HEK293 (cell line): ENCODE measurements around the gene CBX2.

Source experiments
- BCL11A ChIP-seq: fragments of 450-650 bp; formaldehyde crosslinking; IDR thresholded peaks from 2 replicates; pipeline ENCODE4 v1.5.1; 2016; ENCODE audit warnings: low read depth, missing biosample characterization, missing genetic modification characterization
- BCL11B ChIP-seq: fragments of 450-650 bp; formaldehyde crosslinking; IDR thresholded peaks from 2 replicates; pipeline ENCODE4 v1.5.1; 2016; ENCODE audit warnings: low read depth, missing biosample characterization, missing genetic modification characterization
- EGR2 ChIP-seq: fragments of 450-650 bp; formaldehyde crosslinking; IDR thresholded peaks from 2 replicates; pipeline ENCODE4 v1.5.1; 2016; ENCODE audit warnings: low read depth, missing biosample characterization, missing genetic modification characterization
- ELK4 ChIP-seq: IDR thresholded peaks from 2 replicates; pipeline ENCODE4 v1.6.1; 2011; ENCODE audit warnings: mild to moderate bottlenecking, low read depth, low read length, borderline replicate concordance
- KLF1 ChIP-seq: fragments of 450-650 bp; formaldehyde crosslinking; IDR thresholded peaks from 2 replicates; pipeline ENCODE4 v1.5.1; 2016; ENCODE audit warnings: missing biosample characterization, missing genetic modification characterization
- KLF8 ChIP-seq: fragments of 450-650 bp; formaldehyde crosslinking; IDR thresholded peaks from 2 replicates; pipeline ENCODE4 v1.5.1; 2016; ENCODE audit warnings: missing biosample characterization, missing genetic modification characterization
- SP3 ChIP-seq: fragments of 450-650 bp; formaldehyde crosslinking; IDR thresholded peaks from 2 replicates; pipeline ENCODE4 v1.5.1; 2016; ENCODE audit warnings: missing biosample characterization, missing genetic modification characterization
- ZBTB20 ChIP-seq: fragments of 450-650 bp; formaldehyde crosslinking; IDR thresholded peaks from 2 replicates; pipeline ENCODE4 v1.5.1; 2016; ENCODE audit warnings: missing biosample characterization, missing genetic modification characterization
- ZBTB48 ChIP-seq: fragments of 450-650 bp; formaldehyde crosslinking; IDR thresholded peaks from 2 replicates; pipeline ENCODE4 v1.5.1; 2016; ENCODE audit warnings: missing biosample characterization, missing genetic modification characterization
- ZBTB7A ChIP-seq: fragments of 450-650 bp; formaldehyde crosslinking; IDR thresholded peaks from 2 replicates; pipeline ENCODE4 v1.5.1; 2016; ENCODE audit warnings: low read depth, missing biosample characterization, missing genetic modification characterization
- ZFHX2 ChIP-seq: fragments of 450-650 bp; formaldehyde crosslinking; conservative IDR thresholded peaks from 2 replicates; pipeline ENCODE4 v1.5.1; 2016; ENCODE audit warnings: missing biosample characterization, missing genetic modification characterization
- ZFP37 ChIP-seq: fragments of 450-650 bp; formaldehyde crosslinking; IDR thresholded peaks from 2 replicates; pipeline ENCODE4 v1.5.1; 2016; ENCODE audit warnings: missing biosample characterization, missing genetic modification characterization
- ZNF112 ChIP-seq: fragments of 450-650 bp; formaldehyde crosslinking; IDR thresholded peaks from 2 replicates; pipeline ENCODE4 v1.5.0; 2017; ENCODE audit warnings: missing biosample characterization, missing genetic modification characterization
- ZNF138 ChIP-seq: fragments of 450-650 bp; formaldehyde crosslinking; IDR thresholded peaks from 2 replicates; pipeline ENCODE4 v1.5.1; 2016; ENCODE audit warnings: missing biosample characterization, missing genetic modification characterization, borderline replicate concordance
- ZNF140 ChIP-seq: fragments of 450-650 bp; formaldehyde crosslinking; IDR thresholded peaks from 2 replicates; pipeline ENCODE4 v1.5.1; 2016; ENCODE audit warnings: missing biosample characterization, missing genetic modification characterization
- ZNF155 ChIP-seq: fragments of 450-650 bp; formaldehyde crosslinking; IDR thresholded peaks from 2 replicates; pipeline ENCODE4 v1.5.1; 2016; ENCODE audit warnings: missing biosample characterization, missing genetic modification characterization
- ZNF157 ChIP-seq: fragments of 450-650 bp; formaldehyde crosslinking; IDR thresholded peaks from 2 replicates; pipeline ENCODE4 v1.5.1; 2016; ENCODE audit warnings: missing biosample characterization, missing genetic modification characterization
- ZNF239 ChIP-seq: fragments of 450-650 bp; formaldehyde crosslinking; IDR thresholded peaks from 2 replicates; pipeline ENCODE4 v1.5.1; 2016; ENCODE audit warnings: missing biosample characterization, missing genetic modification characterization
- ZNF350 ChIP-seq: fragments of 450-650 bp; formaldehyde crosslinking; IDR thresholded peaks from 2 replicates; pipeline ENCODE4 v1.5.0; 2017; ENCODE audit warnings: missing biosample characterization, mild to moderate bottlenecking, missing genetic modification characterization
- ZNF366 ChIP-seq: fragments of 450-650 bp; formaldehyde crosslinking; conservative IDR thresholded peaks from 2 replicates; pipeline ENCODE4 v1.5.1; 2016; ENCODE audit warnings: missing biosample characterization, missing genetic modification characterization
- ZNF518A ChIP-seq: fragments of 450-650 bp; formaldehyde crosslinking; conservative IDR thresholded peaks from 2 replicates; pipeline ENCODE4 v1.5.1; 2016; ENCODE audit warnings: low read depth, missing biosample characterization, missing genetic modification characterization
- ZNF560 ChIP-seq: fragments of 450-650 bp; formaldehyde crosslinking; IDR thresholded peaks from 2 replicates; pipeline ENCODE4 v1.5.1; 2017; ENCODE audit warnings: missing biosample characterization, missing genetic modification characterization, borderline replicate concordance
- ZNF561 ChIP-seq: fragments of 450-650 bp; IDR thresholded peaks from 2 replicates; pipeline ENCODE4 v1.5.1; 2018; ENCODE audit warnings: missing biosample characterization, missing genetic modification characterization, borderline replicate concordance
- ZNF585B ChIP-seq: fragments of 450-650 bp; formaldehyde crosslinking; IDR thresholded peaks from 2 replicates; pipeline ENCODE4 v1.5.1; 2016; ENCODE audit warnings: missing biosample characterization, missing genetic modification characterization
- ZNF600 ChIP-seq: fragments of 450-650 bp; formaldehyde crosslinking; IDR thresholded peaks from 2 replicates; pipeline ENCODE4 v1.5.1; 2016; ENCODE audit warnings: missing biosample characterization, missing genetic modification characterization
- ZNF610 ChIP-seq: fragments of 450-650 bp; formaldehyde crosslinking; IDR thresholded peaks from 2 replicates; pipeline ENCODE4 v1.5.1; 2016; ENCODE audit warnings: missing biosample characterization, missing genetic modification characterization, borderline replicate concordance
- ZNF785 ChIP-seq: fragments of 450-650 bp; formaldehyde crosslinking; IDR thresholded peaks from 2 replicates; pipeline ENCODE4 v1.5.1; 2016; ENCODE audit warnings: missing biosample characterization, missing genetic modification characterization
- ZNF843 ChIP-seq: fragments of 450-650 bp; formaldehyde crosslinking; IDR thresholded peaks from 2 replicates; pipeline ENCODE4 v1.5.1; 2016; ENCODE audit warnings: missing biosample characterization, missing genetic modification characterization
- TF ChIP-seq, protein P1 (sequence below): fragments of 450-650 bp; formaldehyde crosslinking; IDR thresholded peaks from 2 replicates; pipeline ENCODE4 v1.5.1; 2017; ENCODE audit warnings: missing biosample characterization, missing genetic modification characterization
- TF ChIP-seq, protein P2 (sequence below): fragments of 450-650 bp; formaldehyde crosslinking; IDR thresholded peaks from 2 replicates; pipeline ENCODE4 v1.5.1; 2016; ENCODE audit warnings: missing biosample characterization, missing genetic modification characterization

The CBX2 gene

DNA sequence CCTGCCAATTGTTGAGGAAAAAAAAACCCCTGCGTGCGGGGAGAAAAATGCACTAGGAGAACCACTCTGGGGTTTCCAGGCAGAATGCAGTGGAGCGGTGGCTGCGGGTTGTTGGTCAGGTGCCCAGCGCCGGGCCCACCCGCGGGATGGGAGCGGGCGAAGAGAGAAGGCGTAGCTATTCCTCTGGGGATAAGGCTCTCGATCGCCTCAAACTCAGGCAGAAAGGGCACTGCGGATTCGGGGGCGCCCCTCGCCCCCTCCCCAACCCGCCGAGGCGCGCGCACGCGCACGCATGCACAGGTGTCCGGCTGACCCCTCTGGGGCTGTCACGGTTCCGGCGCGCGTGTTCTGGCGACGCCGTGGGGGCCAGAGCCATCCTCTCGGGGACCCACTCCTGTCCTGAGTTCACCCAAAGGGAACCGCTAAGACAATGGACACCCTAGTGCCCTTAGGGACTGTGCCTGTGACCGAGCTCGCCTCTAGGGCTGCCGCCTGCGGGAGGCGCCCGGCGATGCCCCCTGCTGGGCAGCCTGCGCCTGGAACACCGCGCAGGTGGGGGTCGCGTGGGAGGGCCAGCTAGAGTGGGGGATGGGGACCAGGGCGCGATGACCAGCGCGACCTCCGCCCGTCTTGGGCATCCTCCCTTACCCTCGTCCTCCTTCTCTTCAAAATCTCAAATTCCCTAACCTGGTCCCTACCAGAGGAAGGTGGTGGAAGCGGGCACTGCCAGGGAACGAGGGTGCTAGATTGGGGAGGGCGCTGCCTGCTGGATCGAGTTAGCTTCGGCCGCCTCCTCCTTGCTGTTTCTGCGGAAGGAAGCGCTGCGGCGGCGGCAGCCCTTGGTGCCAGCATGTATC is 33.3 kb downstream of the CBX2 start (continued):
- TF ChIP-seq ZNF518A (tag by site-specific recombination) (no peak), ZFHX2 (tag by site-specific recombination) (peak; percentile 96), SP3 (tag by site-specific recombination) (peak; percentile 60), EGR2 (tag by site-specific recombination) (peak; percentile 95), ZNF585B (tag by site-specific recombination) (no peak), ZNF600 (tag by site-specific recombination) (peak; percentile 99), ZNF157 (tag by site-specific recombination) (no peak), ZFP37 (tag by site-specific recombination) (no peak; the same call in 1 of the 2 replicates), ELK4 (no peak), KLF1 (tag by site-specific recombination) (peak; percentile 61), ZNF610 (tag by site-specific recombination) (peak; percentile 30; the same call in 1 of the 2 replicates), ZNF843 (peak; percentile 60; the same call in 1 of the 2 replicates), ZNF366 (tag by site-specific recombination) (0 out of 2 replicates have a peak, but pooled peaks have one; percentile 24), ZNF239 (tag by site-specific recombination) (no peak), ZBTB20 (tag by site-specific recombination) (peak; percentile 91), ZBTB48 (tag by site-specific recombination) (peak; percentile 100), ZNF560 (tag by site-specific recombination) (no peak), KLF8 (peak; percentile 74; the same call in 1 of the 2 replicates), ZNF138 (no peak), ZNF350 (tag by site-specific recombination) (no peak), BCL11A (peak; percentile 91), ZNF140 (no peak), ZNF785 (tag by site-specific recombination) (peak; percentile 70; the same call in 1 of the 2 replicates), BCL11B (tag by site-specific recombination) (peak; percentile 79), ZNF155 (tag by site-specific recombination) (no peak), ZNF112 (tag by site-specific recombination) (no peak), ZNF561 (tag by site-specific recombination) (peak; percentile 65; the same call in 1 of the 2 replicates), ZBTB7A (peak; percentile 50; the same call in 1 of the 2 replicates)
- TF ChIP-seq, protein P1, sequence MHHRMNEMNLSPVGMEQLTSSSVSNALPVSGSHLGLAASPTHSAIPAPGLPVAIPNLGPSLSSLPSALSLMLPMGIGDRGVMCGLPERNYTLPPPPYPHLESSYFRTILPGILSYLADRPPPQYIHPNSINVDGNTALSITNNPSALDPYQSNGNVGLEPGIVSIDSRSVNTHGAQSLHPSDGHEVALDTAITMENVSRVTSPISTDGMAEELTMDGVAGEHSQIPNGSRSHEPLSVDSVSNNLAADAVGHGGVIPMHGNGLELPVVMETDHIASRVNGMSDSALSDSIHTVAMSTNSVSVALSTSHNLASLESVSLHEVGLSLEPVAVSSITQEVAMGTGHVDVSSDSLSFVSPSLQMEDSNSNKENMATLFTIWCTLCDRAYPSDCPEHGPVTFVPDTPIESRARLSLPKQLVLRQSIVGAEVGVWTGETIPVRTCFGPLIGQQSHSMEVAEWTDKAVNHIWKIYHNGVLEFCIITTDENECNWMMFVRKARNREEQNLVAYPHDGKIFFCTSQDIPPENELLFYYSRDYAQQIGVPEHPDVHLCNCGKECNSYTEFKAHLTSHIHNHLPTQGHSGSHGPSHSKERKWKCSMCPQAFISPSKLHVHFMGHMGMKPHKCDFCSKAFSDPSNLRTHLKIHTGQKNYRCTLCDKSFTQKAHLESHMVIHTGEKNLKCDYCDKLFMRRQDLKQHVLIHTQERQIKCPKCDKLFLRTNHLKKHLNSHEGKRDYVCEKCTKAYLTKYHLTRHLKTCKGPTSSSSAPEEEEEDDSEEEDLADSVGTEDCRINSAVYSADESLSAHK (tag by site-specific recombination) = peak; percentile 62; the same call in 1 of the 2 replicates
- TF ChIP-seq, protein P2, sequence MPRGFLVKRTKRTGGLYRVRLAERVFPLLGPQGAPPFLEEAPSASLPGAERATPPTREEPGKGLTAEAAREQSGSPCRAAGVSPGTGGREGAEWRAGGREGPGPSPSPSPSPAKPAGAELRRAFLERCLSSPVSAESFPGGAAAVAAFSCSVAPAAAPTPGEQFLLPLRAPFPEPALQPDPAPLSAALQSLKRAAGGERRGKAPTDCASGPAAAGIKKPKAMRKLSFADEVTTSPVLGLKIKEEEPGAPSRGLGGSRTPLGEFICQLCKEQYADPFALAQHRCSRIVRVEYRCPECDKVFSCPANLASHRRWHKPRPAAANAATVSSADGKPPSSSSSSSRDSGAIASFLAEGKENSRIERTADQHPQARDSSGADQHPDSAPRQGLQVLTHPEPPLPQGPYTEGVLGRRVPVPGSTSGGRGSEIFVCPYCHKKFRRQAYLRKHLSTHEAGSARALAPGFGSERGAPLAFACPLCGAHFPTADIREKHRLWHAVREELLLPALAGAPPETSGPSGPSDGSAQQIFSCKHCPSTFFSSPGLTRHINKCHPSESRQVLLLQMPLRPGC (tag by site-specific recombination) = 0 out of 2 replicates have a peak, but pooled peaks have one; percentile 32
